GM10266 (cell line): ENCODE measurements around the gene FRAS1.

Source experiments
- DNase-seq: peaks from one replicate; pipeline ENCODE4 v3.0.0; 2012; ENCODE audit errors: extremely low spot score
- CTCF ChIP-seq: IDR thresholded peaks from 2 replicates; pipeline ENCODE4 v1.5.1; 2012; ENCODE audit warnings: mild to moderate bottlenecking, low read depth; ENCODE audit not compliant: control insufficient read depth, insufficient read depth; ENCODE audit errors: missing control alignments

FRAS1 gene

GRCh38 chr4:78336093-78336943 lies 279.2 kb downstream of the FRAS1 start:
- DNase-seq = no peak
- TF ChIP-seq CTCF = no peak

- no peak for DNase-seq
- TF ChIP-seq CTCF = no peak
Measured at GRCh38 chr4:78337244-78338020, 280.3 kb downstream of the FRAS1 start.

GRCh38 chr4:78342125-78342524 lies 285.0 kb downstream of the FRAS1 start:
- no peak for TF ChIP-seq CTCF
- no peak for DNase-seq

GRCh38 chr4:78343682-78344081 lies 286.6 kb downstream of the FRAS1 start:
- DNase-seq = no peak
- no peak for TF ChIP-seq CTCF

GRCh38 chr4:78345237-78345636 lies 288.1 kb downstream of the FRAS1 start:
- no peak for DNase-seq
- TF ChIP-seq CTCF = no peak

- no peak for DNase-seq
- TF ChIP-seq CTCF = no peak
Measured at GRCh38 chr4:78346222-78346621, 289.1 kb downstream of the FRAS1 start.

GRCh38 chr4:78347527-78347926 lies 290.4 kb downstream of the FRAS1 start:
- no peak for TF ChIP-seq CTCF
- no peak for DNase-seq
